Type B pancreatic cell (in vitro differentiated cells): Measurements from ENCODE around the gene TCP10L. TPM values are rescaled to one million over a fixed set of nuclear protein-coding genes. Genes with fewer than 3 reads are reported as not detected.
"Not testable (repeated sequence)": the region's sequence is repeated elsewhere in the genome, so short reads cannot be mapped to it uniquely, and the experiment has no call there.

ENCODE experiments used
- DNase-seq: peaks from one replicate; pipeline ENCODE4 v3.0.0; 2021; ENCODE audit warnings: mixed read lengths; ENCODE audit not compliant: unreplicated experiment; ENCODE audit errors: extremely low spot score
- H3K27ac Mint-ChIP-seq: 2 replicates; pipeline ENCODE4 v1.8.0; 2021; ENCODE audit warnings: mild to moderate bottlenecking, mixed read lengths
- H3K27me3 Mint-ChIP-seq: 2 replicates; pipeline ENCODE4 v1.8.0; 2021; ENCODE audit warnings: mixed read lengths
- H3K36me3 Mint-ChIP-seq: 2 replicates; pipeline ENCODE4 v1.8.0; 2021; ENCODE audit warnings: mixed read lengths
- H3K4me1 Mint-ChIP-seq: one replicate; pipeline ENCODE4 v1.8.0; 2021; ENCODE audit warnings: mixed read lengths; ENCODE audit not compliant: unreplicated experiment
- H3K4me3 Mint-ChIP-seq: 2 replicates; pipeline ENCODE4 v1.8.0; 2021; ENCODE audit warnings: mild to moderate bottlenecking, mixed read lengths
- H3K9me3 Mint-ChIP-seq: 2 replicates; pipeline ENCODE4 v1.8.0; 2021; ENCODE audit warnings: mixed read lengths
- long read RNA-seq: library from polyadenylated mRNA; unstranded; transcript quantifications from one replicate; pipeline ENCODE4 v2.0.0, GENCODE V29; 2020
- total RNA-seq: library from RNA; stranded (reverse); gene quantifications from 2 replicates; pipeline ENCODE4 v1.2.1, GENCODE V29; 2021; ENCODE audit warnings: low replicate concordance
- TF ChIP-seq, protein P1 (sequence below): fragments of 200-600 bp; sonication (generic); conservative IDR thresholded peaks from 2 replicates; pipeline ENCODE4 v1.5.0; 2021; ENCODE audit warnings: antibody characterized with exemption, mild to moderate bottlenecking

TCP10L gene, protein sequence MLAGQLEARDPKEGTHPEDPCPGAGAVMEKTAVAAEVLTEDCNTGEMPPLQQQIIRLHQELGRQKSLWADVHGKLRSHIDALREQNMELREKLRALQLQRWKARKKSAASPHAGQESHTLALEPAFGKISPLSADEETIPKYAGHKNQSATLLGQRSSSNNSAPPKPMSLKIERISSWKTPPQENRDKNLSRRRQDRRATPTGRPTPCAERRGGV
- 0.93 and 1.2 TPM in 2 replicates for total RNA-seq
- long read RNA-seq: 0 reads

DNA sequence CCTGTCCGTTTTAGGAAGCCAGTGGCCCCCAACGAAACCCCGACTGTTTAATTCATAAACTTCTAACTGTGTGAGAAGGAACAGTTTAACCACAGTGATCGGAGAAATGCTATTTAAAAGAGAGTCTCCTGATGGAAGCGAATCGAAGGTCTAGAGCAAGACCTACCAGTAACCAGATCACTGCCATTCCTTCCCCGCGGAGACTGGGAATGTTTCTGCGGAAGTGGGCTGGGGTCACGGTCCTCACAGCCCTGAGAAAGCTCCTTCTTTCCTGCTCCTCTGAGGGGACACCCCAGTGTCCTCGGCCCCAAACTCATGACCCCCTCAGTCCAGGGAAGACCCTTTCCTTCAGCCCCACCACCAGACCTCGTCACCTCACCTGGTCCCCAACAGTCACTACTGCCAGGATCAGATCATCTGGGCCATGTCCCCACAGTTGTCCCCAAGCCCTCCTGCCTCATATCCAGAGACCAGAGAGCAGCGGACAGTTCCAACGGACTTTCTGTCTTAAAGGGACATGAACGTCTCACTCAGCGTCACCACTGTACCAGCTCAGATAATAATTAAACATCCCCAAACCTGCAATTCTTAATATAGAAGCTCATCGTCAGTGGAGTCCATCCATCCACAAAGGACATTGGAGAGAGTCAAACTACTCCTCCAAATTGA, at the start of gene TCP10L:
Gene TCP10L (minus strand): TSS at position 482 of the 669 bp plus-strand sequence. CDS start 1,219 bp downstream, outside the sequence.
- TF ChIP-seq, protein P1, sequence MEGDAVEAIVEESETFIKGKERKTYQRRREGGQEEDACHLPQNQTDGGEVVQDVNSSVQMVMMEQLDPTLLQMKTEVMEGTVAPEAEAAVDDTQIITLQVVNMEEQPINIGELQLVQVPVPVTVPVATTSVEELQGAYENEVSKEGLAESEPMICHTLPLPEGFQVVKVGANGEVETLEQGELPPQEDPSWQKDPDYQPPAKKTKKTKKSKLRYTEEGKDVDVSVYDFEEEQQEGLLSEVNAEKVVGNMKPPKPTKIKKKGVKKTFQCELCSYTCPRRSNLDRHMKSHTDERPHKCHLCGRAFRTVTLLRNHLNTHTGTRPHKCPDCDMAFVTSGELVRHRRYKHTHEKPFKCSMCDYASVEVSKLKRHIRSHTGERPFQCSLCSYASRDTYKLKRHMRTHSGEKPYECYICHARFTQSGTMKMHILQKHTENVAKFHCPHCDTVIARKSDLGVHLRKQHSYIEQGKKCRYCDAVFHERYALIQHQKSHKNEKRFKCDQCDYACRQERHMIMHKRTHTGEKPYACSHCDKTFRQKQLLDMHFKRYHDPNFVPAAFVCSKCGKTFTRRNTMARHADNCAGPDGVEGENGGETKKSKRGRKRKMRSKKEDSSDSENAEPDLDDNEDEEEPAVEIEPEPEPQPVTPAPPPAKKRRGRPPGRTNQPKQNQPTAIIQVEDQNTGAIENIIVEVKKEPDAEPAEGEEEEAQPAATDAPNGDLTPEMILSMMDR: no peak
- Mint-ChIP-seq H3K4me3 (no peak within 1 kb of the TSS), H3K36me3 (no peaks in the 10 kb centered on the region), H3K4me1 (no peaks in the 10 kb centered on the region), H3K27ac (no peak within 1 kb of the TSS), H3K27me3 (no peaks in the 10 kb centered on the region), H3K9me3 (no peaks in the 10 kb centered on the region)
- no peak for DNase-seq

DNA sequence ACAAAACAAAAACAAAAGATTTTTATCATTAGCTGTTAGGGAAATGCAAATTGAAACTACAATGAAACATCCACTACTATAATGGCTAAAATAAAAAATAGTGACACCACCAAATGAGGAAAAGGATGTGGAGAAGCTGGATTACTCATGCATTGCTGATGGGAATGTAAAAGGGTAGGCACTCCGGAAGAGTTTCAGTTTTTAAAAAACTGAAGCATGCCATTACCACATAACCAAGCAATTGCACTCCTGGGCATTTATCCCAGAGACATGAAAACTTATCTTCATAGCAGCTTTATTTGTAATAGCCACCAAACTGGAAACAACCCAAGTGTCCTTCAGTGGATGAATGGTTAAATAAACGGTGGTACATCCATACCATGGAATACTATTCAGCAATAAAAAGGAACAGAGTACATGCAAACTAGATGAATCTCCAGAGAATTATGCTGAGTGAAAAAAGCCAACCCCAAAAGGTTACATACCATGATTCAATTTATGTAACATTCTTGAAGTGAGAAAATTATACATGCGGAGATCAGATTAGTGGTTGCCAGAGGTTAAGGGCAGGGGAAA, 41.4 kb upstream of the TCP10L start:
- Mint-ChIP-seq H3K4me3 (no peak overlapping the region), H3K9me3 (no peaks in the 10 kb centered on the region), H3K36me3 (peaks cover 3% of the 10 kb centered on the region), H3K27ac (no peak overlapping the region), H3K4me1 (no peaks in the 10 kb centered on the region), H3K27me3 (peaks cover 5% of the 10 kb centered on the region)
- no peak for DNase-seq
- TF ChIP-seq, protein P1: no peak

DNA sequence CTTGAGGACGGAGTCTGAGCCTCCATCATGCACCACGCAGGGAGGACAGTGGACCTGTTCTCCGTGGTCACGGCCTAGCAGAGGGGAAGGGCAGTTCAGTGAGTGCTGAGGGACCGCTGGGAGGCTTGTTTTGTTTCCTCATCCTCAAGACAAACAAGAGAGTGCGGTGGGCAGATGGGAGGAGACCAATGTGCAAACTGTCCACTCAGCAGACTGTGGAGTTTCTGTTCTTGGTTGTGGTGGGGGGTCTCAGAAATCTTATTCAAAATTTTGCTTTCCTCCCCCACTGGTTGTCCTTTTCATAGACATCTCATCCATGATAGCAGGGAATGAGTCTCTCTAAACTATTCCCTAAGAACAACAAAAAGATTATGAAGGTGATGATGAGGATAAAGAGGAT, 32.9 kb upstream of the TCP10L start:
- not testable (repeated sequence) for H3K4me3 Mint-ChIP-seq, DNase-seq, H3K9me3 Mint-ChIP-seq, H3K36me3 Mint-ChIP-seq, H3K4me1 Mint-ChIP-seq
- H3K27ac Mint-ChIP-seq: peak overlapping the region; percentile 25
- H3K27me3 Mint-ChIP-seq: peaks cover 43% of the 10 kb centered on the region

DNA sequence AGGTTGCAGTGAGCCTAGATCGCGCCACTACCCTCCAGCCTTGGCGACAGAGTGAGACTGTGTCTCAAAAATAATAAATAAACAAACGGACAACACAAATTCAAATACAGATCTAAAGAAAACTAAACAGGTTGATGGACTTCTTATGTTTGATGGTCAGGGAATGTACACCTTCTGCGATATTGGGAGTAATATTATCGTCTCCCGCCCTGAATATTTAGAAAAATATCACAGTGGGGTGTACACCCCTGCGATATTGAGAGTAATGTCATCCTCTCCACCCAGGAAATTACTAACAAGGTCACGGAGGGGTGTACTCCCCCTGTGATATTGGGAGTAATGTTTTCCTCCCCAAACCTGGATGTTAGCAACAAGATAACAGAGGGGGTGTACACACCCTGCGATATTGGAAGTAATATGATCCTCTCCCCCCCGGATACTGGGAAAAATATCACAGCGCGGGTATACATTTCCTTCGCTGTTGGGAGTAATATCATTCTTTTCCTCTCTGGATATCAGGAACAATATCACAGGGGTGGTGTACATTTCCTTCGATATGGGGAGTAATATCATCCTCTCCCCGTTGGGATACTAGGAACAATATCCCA, 28.2 kb upstream of the TCP10L start:
- Mint-ChIP-seq H3K27me3 (peaks cover 18% of the 10 kb centered on the region), H3K36me3 (peaks cover 8% of the 10 kb centered on the region), H3K4me3 (peak overlapping the region; percentile 98), H3K4me1 (peaks cover 4% of the 10 kb centered on the region), H3K9me3 (no peaks in the 10 kb centered on the region), H3K27ac (no peak overlapping the region)
- TF ChIP-seq, protein P1: no peak
- DNase-seq: no peak

DNA sequence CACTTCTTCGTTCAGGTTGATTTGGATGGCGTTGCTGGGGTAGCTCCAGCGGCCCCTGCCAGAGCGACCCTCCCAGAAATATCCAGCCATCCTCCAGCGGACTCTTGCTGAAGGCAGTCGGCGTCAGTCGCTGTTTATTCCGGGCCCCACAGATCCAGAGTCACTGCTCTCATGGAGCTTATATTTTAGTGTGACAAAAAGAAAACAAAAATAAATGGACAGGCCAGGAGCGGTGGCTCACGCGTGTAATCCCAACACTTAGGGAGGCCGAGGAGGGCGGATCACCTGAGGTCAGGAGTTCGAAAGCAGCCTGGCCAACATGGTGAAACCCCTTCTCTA, 27.6 kb upstream of the TCP10L start:
- DNase-seq: no peak
- Mint-ChIP-seq H3K27me3 (peaks cover 16% of the 10 kb centered on the region), H3K27ac (peak overlapping the region; percentile 95), H3K9me3 (no peaks in the 10 kb centered on the region), H3K36me3 (peaks cover 8% of the 10 kb centered on the region), H3K4me3 (peak overlapping the region; percentile 98), H3K4me1 (peaks cover 4% of the 10 kb centered on the region)
- TF ChIP-seq, protein P1: no peak
